Ascending aorta (tissue), 2 donors: Measurements from ENCODE around the gene ADGRL3. TPM values are rescaled to one million over a fixed set of nuclear protein-coding genes. Genes with fewer than 3 reads are reported as not detected.

ENCODE experiments used
- DNase-seq, 2 donors: peaks; one replicate each; pipeline ENCODE4 v3.0.0-alpha.2; 2019; ENCODE audit warnings: low spot score in 2 of 2
- H3K27ac ChIP-seq, 2 donors: fragments of 200-600 bp; sonication (generic); one replicate each; pipeline ENCODE4 v1.5.1; 2016 to 2017; ENCODE audit warnings: mild to moderate bottlenecking in 1 of 2
- H3K27me3 ChIP-seq: fragments of 200-600 bp; sonication (generic); one replicate; pipeline ENCODE4 v1.5.1; 2017
- H3K36me3 ChIP-seq, 2 donors: fragments of 200-600 bp; sonication (generic); one replicate each; pipeline ENCODE4 v1.5.1; 2016
- H3K4me1 ChIP-seq, 2 donors: fragments of 200-600 bp; sonication (generic); one replicate each; pipeline ENCODE4 v1.5.1; 2016 to 2017; ENCODE audit warnings: mild to moderate bottlenecking in 1 of 2
- H3K4me3 ChIP-seq, 2 donors: fragments of 200-600 bp; sonication (generic); one replicate each; pipeline ENCODE4 v1.5.1; 2016 to 2017; ENCODE audit warnings: mild to moderate bottlenecking in 1 of 2
- H3K9me3 ChIP-seq, 2 donors: fragments of 200-600 bp; sonication (generic); one replicate each; pipeline ENCODE4 v1.5.1; 2016
- intact Hi-C: fragments of 100-400 bp; cut with DNase I; formaldehyde crosslinking; loops from one replicate; pipeline ENCODE4 v1.15.1; 2023
- total RNA-seq: library from RNA; depleted of rRNA; stranded (reverse); fragments of >200 nt; gene quantifications from one replicate; pipeline ENCODE4 v1.1.0, GENCODE V29; 2016
- TF ChIP-seq, protein P1 (sequence below), 3 experiments: fragments of 200-600 bp in 2 of 3; fragments of 450-650 bp in 1 of 3; sonication (generic) in 2 of 3; IDR thresholded peaks; one replicate each; pipeline ENCODE4 v1.5.1; 2016 to 2019; ENCODE audit warnings: antibody characterized with exemption in 3 of 3, mild to moderate bottlenecking in 1 of 3, moderate library complexity in 1 of 3

Gene ADGRL3
- total RNA-seq, 1 donor from 2014 or later = 22.2 TPM

DNA sequence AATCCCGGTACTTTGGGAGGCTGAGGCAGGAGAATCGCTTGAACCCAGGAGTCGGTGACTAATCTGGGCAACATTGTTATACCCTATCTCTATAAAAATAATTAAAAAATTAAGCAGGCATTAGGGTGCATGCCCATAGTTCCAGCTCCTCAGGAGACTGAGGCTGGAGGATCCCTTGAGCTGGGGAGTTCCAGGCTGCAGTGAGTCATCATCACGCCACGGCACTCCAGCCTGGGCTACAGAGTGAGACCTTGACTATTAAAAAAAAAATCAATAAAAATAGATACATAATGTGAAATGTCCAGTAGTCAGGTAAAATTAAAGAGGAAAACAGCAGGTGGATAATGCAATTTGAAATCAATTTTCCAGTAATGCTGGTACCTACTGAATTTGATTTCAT, 14.6 kb downstream of the ADGRL3 start:
- DNase-seq = no peak
- intact Hi-C loops = no loop called here

DNA sequence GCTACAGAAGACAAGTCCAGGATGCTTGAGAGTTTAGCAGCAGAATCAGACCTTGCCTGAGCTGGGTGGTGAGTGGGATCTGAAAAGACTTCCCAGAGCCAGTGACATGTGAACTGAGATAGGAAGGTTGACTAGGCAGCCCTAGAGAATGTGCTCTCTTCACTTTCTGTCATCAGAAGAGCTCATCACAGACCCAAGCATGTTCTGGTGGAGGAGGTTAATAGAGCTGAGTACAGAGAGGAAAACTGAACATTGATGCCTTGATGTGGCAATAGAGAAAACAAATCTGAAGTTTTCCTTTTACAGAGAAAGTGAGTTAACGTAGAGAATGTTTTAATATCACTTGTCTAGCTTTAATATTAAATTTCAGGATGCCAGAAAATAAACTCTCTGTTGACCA, 17.1 kb downstream of the ADGRL3 start:
- TF ChIP-seq, protein P1, sequence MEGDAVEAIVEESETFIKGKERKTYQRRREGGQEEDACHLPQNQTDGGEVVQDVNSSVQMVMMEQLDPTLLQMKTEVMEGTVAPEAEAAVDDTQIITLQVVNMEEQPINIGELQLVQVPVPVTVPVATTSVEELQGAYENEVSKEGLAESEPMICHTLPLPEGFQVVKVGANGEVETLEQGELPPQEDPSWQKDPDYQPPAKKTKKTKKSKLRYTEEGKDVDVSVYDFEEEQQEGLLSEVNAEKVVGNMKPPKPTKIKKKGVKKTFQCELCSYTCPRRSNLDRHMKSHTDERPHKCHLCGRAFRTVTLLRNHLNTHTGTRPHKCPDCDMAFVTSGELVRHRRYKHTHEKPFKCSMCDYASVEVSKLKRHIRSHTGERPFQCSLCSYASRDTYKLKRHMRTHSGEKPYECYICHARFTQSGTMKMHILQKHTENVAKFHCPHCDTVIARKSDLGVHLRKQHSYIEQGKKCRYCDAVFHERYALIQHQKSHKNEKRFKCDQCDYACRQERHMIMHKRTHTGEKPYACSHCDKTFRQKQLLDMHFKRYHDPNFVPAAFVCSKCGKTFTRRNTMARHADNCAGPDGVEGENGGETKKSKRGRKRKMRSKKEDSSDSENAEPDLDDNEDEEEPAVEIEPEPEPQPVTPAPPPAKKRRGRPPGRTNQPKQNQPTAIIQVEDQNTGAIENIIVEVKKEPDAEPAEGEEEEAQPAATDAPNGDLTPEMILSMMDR (IDR thresholded peaks at IDR 0.05) = no peak
- intact Hi-C loops = no loop called here
- H3K36me3 ChIP-seq = no peaks in the 10 kb centered on the region

More for the DNA sequence above, 14.6 kb downstream of the ADGRL3 start:
- Histone ChIP-seq H3K9me3 (no peaks in the 10 kb centered on the region), H3K27me3 (no peaks in the 10 kb centered on the region), H3K4me1 (no peaks in the 10 kb centered on the region), H3K36me3 (no peaks in the 10 kb centered on the region), H3K27ac (no peak overlapping the region), H3K4me3 (no peak overlapping the region)
- TF ChIP-seq, protein P1 (IDR thresholded peaks at IDR 0.05) = no peak

DNA sequence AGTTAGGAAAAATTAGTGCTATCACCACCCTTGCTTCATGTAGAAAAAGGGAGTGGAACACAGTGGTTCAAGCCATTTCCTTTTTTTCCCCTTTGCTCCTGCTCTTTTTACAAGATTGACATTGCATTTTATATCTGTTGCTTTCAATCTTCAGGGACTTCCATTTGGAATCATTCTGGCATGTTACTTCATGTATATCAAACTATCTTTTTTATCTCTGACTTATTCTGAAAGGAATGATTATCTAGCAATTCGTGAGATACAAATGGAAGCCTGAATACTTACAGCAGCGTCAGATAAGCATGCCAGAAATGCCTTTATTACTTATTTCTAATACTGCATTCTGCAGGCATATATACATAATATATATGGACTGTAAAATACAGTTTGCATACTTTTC, 20.4 kb downstream of the ADGRL3 start:
- intact Hi-C loops = no loop called here
- no peak for DNase-seq
- TF ChIP-seq, protein P1 (IDR thresholded peaks at IDR 0.05) = no peak
- peaks cover 0 to 6% of the 10 kb centered on the region in 2 donors for H3K4me1 ChIP-seq
- H3K4me3 ChIP-seq = no peak overlapping the region
- no peaks in the 10 kb centered on the region for H3K9me3 ChIP-seq
- H3K27me3 ChIP-seq = no peaks in the 10 kb centered on the region
- no peaks in the 10 kb centered on the region for H3K36me3 ChIP-seq
- H3K27ac ChIP-seq = no peak overlapping the region

More for the DNA sequence above, 17.1 kb downstream of the ADGRL3 start:
- Histone ChIP-seq H3K4me3 (no peak overlapping the region), H3K4me1 (peaks cover 0 to 6% of the 10 kb centered on the region in 2 donors), H3K9me3 (no peaks in the 10 kb centered on the region), H3K27me3 (no peaks in the 10 kb centered on the region), H3K27ac (no peak overlapping the region)
- no peak for DNase-seq

DNA sequence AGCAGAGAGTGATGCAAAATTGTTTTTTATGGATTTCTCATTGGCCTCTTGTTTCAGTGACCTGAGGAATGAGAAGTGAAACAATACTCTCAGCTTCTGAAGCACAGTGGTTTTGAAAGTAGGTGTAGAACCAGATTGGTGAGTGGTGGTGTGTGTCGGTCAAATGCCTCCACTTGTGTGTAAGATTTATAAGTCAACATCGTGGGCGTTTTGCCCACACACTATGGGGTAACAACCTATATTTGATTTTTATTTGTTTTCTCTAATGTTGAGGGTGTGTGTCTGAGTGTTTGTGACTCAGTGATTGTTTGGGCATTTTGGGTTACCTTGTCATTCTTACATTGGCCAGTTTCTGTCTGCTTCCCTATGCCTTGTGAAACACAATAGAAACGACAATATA, 23.3 kb downstream of the ADGRL3 start:
- no peak overlapping the region for H3K27ac ChIP-seq
- no peaks in the 10 kb centered on the region for H3K9me3 ChIP-seq
- TF ChIP-seq, protein P1 (IDR thresholded peaks at IDR 0.05) = no peak
- H3K4me1 ChIP-seq = peaks cover 0 to 6% of the 10 kb centered on the region in 2 donors
- H3K4me3 ChIP-seq = no peak overlapping the region
- intact Hi-C loops = no loop called here
- no peak for DNase-seq
- H3K36me3 ChIP-seq = no peaks in the 10 kb centered on the region
- H3K27me3 ChIP-seq = no peaks in the 10 kb centered on the region

DNA sequence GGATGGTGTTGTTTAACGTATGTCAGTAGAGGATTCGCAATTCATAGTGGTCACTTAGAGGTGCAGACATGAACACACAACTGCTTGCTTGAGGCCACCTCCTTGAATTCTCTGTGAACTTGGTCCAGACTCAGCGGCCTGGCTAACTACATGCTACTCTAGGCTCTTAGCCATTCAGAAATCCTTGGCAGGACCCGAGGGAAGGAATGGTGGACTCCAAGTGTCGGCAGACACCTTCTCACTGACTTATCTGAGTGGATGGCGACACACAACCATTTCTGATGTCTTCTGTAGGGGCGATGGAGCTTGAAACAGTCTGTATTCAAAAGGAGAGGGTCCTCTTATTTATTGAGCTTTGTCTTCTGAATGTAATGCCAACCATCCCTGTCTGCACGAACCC, 24.4 kb downstream of the ADGRL3 start:
- Histone ChIP-seq H3K27me3 (no peaks in the 10 kb centered on the region), H3K27ac (no peak overlapping the region), H3K4me1 (peaks cover 0 to 6% of the 10 kb centered on the region in 2 donors), H3K9me3 (no peaks in the 10 kb centered on the region), H3K4me3 (no peak overlapping the region), H3K36me3 (no peaks in the 10 kb centered on the region)
- DNase-seq = no peak
- TF ChIP-seq, protein P1 (IDR thresholded peaks at IDR 0.05) = no peak
- intact Hi-C loops = no loop called here

DNA sequence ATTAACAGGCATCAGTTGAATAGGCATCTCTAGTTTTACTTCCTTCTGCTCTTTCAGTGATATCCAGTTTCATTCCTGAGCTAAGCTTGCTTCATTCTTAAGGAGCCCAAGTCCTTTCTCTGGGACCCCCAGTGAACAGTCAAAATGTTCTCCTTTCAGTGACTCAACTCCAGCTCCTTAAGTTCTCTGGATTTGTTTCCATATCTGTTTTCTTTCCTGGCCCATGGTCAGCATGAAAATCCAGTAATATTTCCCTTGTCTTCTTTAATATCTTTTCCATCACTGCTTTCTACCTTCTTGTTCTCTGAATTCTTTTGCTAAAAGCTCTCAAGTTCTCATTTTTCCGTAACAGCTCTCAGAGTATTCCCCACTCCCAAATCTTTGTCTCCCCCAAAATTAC, 25.5 kb downstream of the ADGRL3 start:
- Histone ChIP-seq H3K9me3 (no peaks in the 10 kb centered on the region), H3K36me3 (no peaks in the 10 kb centered on the region), H3K4me1 (peaks cover 0 to 2% of the 10 kb centered on the region in 2 donors), H3K4me3 (no peak overlapping the region), H3K27ac (no peak overlapping the region), H3K27me3 (no peaks in the 10 kb centered on the region)
- TF ChIP-seq, protein P1 (IDR thresholded peaks at IDR 0.05) = no peak
- intact Hi-C loops = no loop called here
- no peak for DNase-seq
